ENCODE data around the gene CYB561A3.
A peak's percentile ranks its signal among the peaks of the same experiment; 100 is the strongest.

The CYB561A3 gene

GRCh38 chr11:61345170-61345610 lies 16.5 kb downstream of the CYB561A3 start:
- FAIRE-seq (no peak), DNase-seq (ENCODE audit: insufficient read length, low spot score) (no peak)
- TF ChIP-seq POLR2A (IDR thresholded peaks at IDR 0.05; ENCODE audit: low read depth, low read length): no peak

- DNase-seq (ENCODE audit: insufficient read length, low spot score) (no peak), FAIRE-seq (no peak)
- no peak for TF ChIP-seq POLR2A (IDR thresholded peaks at IDR 0.05; ENCODE audit: low read depth, low read length)
These were observed 17.6 kb downstream of the CYB561A3 start for GRCh38 chr11:61343792-61344745.

GRCh38 chr11:61342207-61342803 lies 19.4 kb downstream of the CYB561A3 start:
- TF ChIP-seq POLR2A (IDR thresholded peaks at IDR 0.05; ENCODE audit: low read depth, low read length): no peak
- FAIRE-seq (no peak), DNase-seq (ENCODE audit: insufficient read length, low spot score) (no peak)

GRCh38 chr11:61341706-61342105 lies 20.0 kb downstream of the CYB561A3 start:
- FAIRE-seq: no peak
- no peak for DNase-seq (ENCODE audit: insufficient read length, low spot score)
- TF ChIP-seq POLR2A (IDR thresholded peaks at IDR 0.05; ENCODE audit: low read depth, low read length): no peak

GRCh38 chr11:61340979-61341378 lies 20.7 kb downstream of the CYB561A3 start:
- no peak for TF ChIP-seq POLR2A (IDR thresholded peaks at IDR 0.05; ENCODE audit: low read depth, low read length)
- no peak for DNase-seq (ENCODE audit: insufficient read length, low spot score)
- no peak for FAIRE-seq

GRCh38 chr11:61339490-61339878 lies 22.2 kb downstream of the CYB561A3 start:
- DNase-seq (ENCODE audit: insufficient read length, low spot score) (no peak), FAIRE-seq (no peak)
- TF ChIP-seq POLR2A (IDR thresholded peaks at IDR 0.05; ENCODE audit: low read depth, low read length): no peak

GRCh38 chr11:61338783-61339489 lies 22.7 kb downstream of the CYB561A3 start:
- no peak for FAIRE-seq
- no peak for TF ChIP-seq POLR2A (IDR thresholded peaks at IDR 0.05; ENCODE audit: low read depth, low read length)
- DNase-seq (ENCODE audit: insufficient read length, low spot score): no peak

- TF ChIP-seq POLR2A (IDR thresholded peaks at IDR 0.05; ENCODE audit: low read depth, low read length): no peak
- FAIRE-seq (no peak), DNase-seq (ENCODE audit: insufficient read length, low spot score) (no peak)
These were observed 23.8 kb downstream of the CYB561A3 start for GRCh38 chr11:61337706-61338470.

- TF ChIP-seq POLR2A (IDR thresholded peaks at IDR 0.05; ENCODE audit: low read depth, low read length): no peak
- DNase-seq (ENCODE audit: insufficient read length, low spot score) (peak; percentile 83), FAIRE-seq (no peak)
These were observed 25.3 kb downstream of the CYB561A3 start for GRCh38 chr11:61336171-61336935.

- DNase-seq (ENCODE audit: insufficient read length, low spot score): no peak
- no peak for FAIRE-seq
- no peak for TF ChIP-seq POLR2A (IDR thresholded peaks at IDR 0.05; ENCODE audit: low read depth, low read length)
These were observed 26.3 kb downstream of the CYB561A3 start for GRCh38 chr11:61335355-61335710.

GRCh38 chr11:61334434-61335354 lies 27.0 kb downstream of the CYB561A3 start:
- FAIRE-seq (no peak), DNase-seq (ENCODE audit: insufficient read length, low spot score) (peak; percentile 51)
- no peak; the same call in 1 of the 2 replicates for TF ChIP-seq POLR2A (IDR thresholded peaks at IDR 0.05; ENCODE audit: low read depth, low read length)
